T-cell (primary cell): ENCODE data around the gene NUDT7. TPM values are rescaled to one million over a fixed set of nuclear protein-coding genes. Genes with fewer than 3 reads are reported as not detected.

ENCODE experiments used
- total RNA-seq, 35 experiments: library from RNA in 6 of 35; stranded (reverse) in 6 of 35; fragments of 120-200 nt in 1 of 35; gene quantifications; one replicate each; pipeline versions ENCODE4 v1.2.1 to v1.2.4 and lab custom pipeline; 2013 to 2026

NUDT7 gene
- total RNA-seq, 5 donors from 2014 or later (not counting 1 experiment from before 2014, with no cell fraction given), result 2.7 to 9.1 (median 4.7) TPM

Other genes starting within 250 kb of the NUDT7 start
- under 1 TPM in 2 of 5 donors, not detected in 3; 0.10 to 0.12 TPM for gene VAT1L, start 66.0 kb downstream of the NUDT7 start, total RNA-seq